H1 (cell line): ENCODE measurements around the gene CDCA4.

Source experiments
- CEBPB ChIP-seq: IDR thresholded peaks from 2 replicates; pipeline ENCODE4 v1.6.1; 2012; ENCODE audit warnings: low read depth, low read length
- CHD2 ChIP-seq: IDR thresholded peaks from 2 replicates; pipeline ENCODE4 v1.6.1; 2012; ENCODE audit warnings: low read length, improper control_type of control experiment
- CTCF ChIP-seq, 3 experiments: IDR thresholded peaks; 1 replicate in 2 of 3; 2 replicates in 1 of 3; pipeline versions ENCODE4 v1.5.1 to v1.6.1; 2011; ENCODE audit warnings: low read length in 3 of 3, mild to moderate bottlenecking in 3 of 3, inconsistent platforms in 2 of 3, low read depth in 1 of 3, moderate library complexity in 1 of 3; ENCODE audit not compliant: insufficient read depth in 1 of 3; ENCODE audit errors: control extremely low read depth in 1 of 3
- EZH2 ChIP-seq: fragments of 200-600 bp; sonication (generic); IDR thresholded peaks from 2 replicates; pipeline ENCODE4 v1.7.1; 2012; ENCODE audit warnings: low read depth, mild to moderate bottlenecking, moderate library complexity, low read length, inconsistent platforms; ENCODE audit not compliant: severe bottlenecking
- GTF2F1 ChIP-seq: IDR thresholded peaks from 2 replicates; pipeline ENCODE4 v1.6.1; 2012; ENCODE audit warnings: low read depth, low read length, improper control_type of control experiment, borderline replicate concordance
- MAFK ChIP-seq: IDR thresholded peaks from 2 replicates; pipeline ENCODE4 v1.6.1; 2012; ENCODE audit warnings: low read depth, mild to moderate bottlenecking, improper control_type of control experiment, low read length
- NANOG ChIP-seq: IDR thresholded peaks from 2 replicates; pipeline ENCODE4 v1.6.1; 2011; ENCODE audit warnings: low read length, low read depth, mild to moderate bottlenecking, inconsistent platforms; ENCODE audit not compliant: insufficient read depth, poor library complexity, severe bottlenecking
- PHF8 ChIP-seq: fragments of 200-600 bp; sonication (generic); conservative IDR thresholded peaks from 2 replicates; pipeline ENCODE4 v1.7.1; 2012; ENCODE audit warnings: low read depth, mild to moderate bottlenecking, inconsistent platforms, low read length, moderate library complexity
- POLR2A ChIP-seq, 2 experiments: IDR thresholded peaks; 1 replicate in 1 of 2; 2 replicates in 1 of 2; pipeline ENCODE4 v1.6.1; 2011; ENCODE audit warnings: low read depth in 2 of 2, low read length in 2 of 2, mild to moderate bottlenecking in 2 of 2; ENCODE audit errors: control extremely low read depth in 1 of 2
- RAD21 ChIP-seq, 2 experiments: IDR thresholded peaks in 1 of 2; conservative IDR thresholded peaks in 1 of 2; 2 replicates each; pipeline ENCODE4 v1.6.1; 2011; ENCODE audit warnings: low read depth in 2 of 2, low read length in 2 of 2, improper control_type of control experiment in 1 of 2, inconsistent platforms in 1 of 2, mild to moderate bottlenecking in 1 of 2, moderate library complexity in 1 of 2
- RFX5 ChIP-seq: IDR thresholded peaks from 2 replicates; pipeline ENCODE4 v1.6.1; 2011; ENCODE audit warnings: low read depth, low read length, improper control_type of control experiment, borderline replicate concordance
- RXRA ChIP-seq: IDR thresholded peaks from 2 replicates; pipeline ENCODE4 v1.6.1; 2011; ENCODE audit warnings: low read depth, mild to moderate bottlenecking, low read length, moderate library complexity; ENCODE audit not compliant: insufficient read depth
- SP2 ChIP-seq: IDR thresholded peaks from 2 replicates; pipeline ENCODE4 v1.6.1; 2012; ENCODE audit warnings: mild to moderate bottlenecking, low read length, inconsistent platforms

- TF ChIP-seq CTCF (IDR thresholded peaks at IDR 0.05; ENCODE audit: control extremely low read depth in 1 of 3, insufficient read depth in 1 of 3, low read depth in 1 of 3, low read length in 3 of 3) (no peak), CHD2 (no peak), RAD21 (IDR thresholded peaks at IDR 0.05 in 1 of 2, conservative IDR thresholded peaks at IDR 0.05 in 1 of 2; ENCODE audit: low read depth in 2 of 2, low read length in 2 of 2) (no peak), CEBPB (no peak), EZH2 (no peak), GTF2F1 (no peak), SP2 (no peak), RFX5 (no peak), RXRA (no peak), POLR2A (IDR thresholded peaks at IDR 0.05; ENCODE audit: control extremely low read depth in 1 of 2, low read depth in 2 of 2, low read length in 2 of 2) (no peak), NANOG (no peak), PHF8 (no peak), MAFK (no peak)
Measured at GRCh38 chr14:105028251-105028927, 7.5 kb upstream of the CDCA4 start.
